ENCODE measurements around the gene WBP1. TPM values are rescaled to one million over a fixed set of nuclear protein-coding genes. Genes with fewer than 3 reads are reported as not detected.

The WBP1 gene
- total RNA-seq, 2 donors from 2014 or later = 27.4 to 47.1 TPM

DNA sequence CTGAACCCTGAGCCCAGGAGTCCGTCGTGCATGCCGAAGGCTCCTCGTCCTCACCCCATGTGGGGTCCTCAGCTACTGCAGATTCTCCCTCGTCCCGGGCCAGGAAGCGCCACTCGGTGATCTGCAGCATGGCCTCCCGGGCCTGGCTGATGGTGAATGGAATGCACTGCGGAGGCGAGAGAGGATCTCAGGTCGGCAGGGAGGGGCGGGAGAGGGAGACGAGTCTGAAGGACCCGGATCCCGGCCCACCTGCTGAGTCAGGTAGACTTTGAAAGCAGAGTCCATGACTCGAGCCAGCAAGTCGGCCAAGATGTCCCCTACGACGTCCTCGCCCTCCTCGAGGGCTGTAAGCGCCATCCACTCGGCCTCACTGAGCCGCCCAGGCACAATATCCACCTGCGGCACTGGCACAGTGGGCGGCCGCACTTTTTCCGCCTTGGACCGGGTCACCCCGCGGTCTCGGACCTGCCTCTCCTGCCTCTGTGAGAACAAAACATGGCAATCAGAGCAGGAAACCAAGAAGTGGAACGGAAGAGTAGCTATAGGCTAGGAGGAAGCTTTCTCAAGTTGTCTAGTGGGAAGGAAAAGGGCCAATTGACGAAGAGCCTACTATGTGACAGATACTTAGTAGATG, 42.4 kb upstream of the WBP1 start:
- H3K36me3 ChIP-seq = no peaks in the 10 kb centered on the region
- H3K27me3 ChIP-seq (replicated peaks; ENCODE audit: insufficient read depth) = no peaks in the 10 kb centered on the region
- H3K9me3 ChIP-seq = no peaks in the 10 kb centered on the region
- DNase-seq (ENCODE audit: low spot score) (no peak), ATAC-seq (ENCODE audit: insufficient number of reproducible peaks, low FRiP score, low read depth) (no peak)
- peak overlapping the region; percentile 89 for H3K4me3 ChIP-seq
- peaks cover 3 to 30% of the 10 kb centered on the region in 2 donors for H3K4me1 ChIP-seq (ENCODE audit: control insufficient read depth in 1 of 2, low read depth in 2 of 2)
- H3K27ac ChIP-seq = no peak overlapping the region
- TF ChIP-seq, protein P1, sequence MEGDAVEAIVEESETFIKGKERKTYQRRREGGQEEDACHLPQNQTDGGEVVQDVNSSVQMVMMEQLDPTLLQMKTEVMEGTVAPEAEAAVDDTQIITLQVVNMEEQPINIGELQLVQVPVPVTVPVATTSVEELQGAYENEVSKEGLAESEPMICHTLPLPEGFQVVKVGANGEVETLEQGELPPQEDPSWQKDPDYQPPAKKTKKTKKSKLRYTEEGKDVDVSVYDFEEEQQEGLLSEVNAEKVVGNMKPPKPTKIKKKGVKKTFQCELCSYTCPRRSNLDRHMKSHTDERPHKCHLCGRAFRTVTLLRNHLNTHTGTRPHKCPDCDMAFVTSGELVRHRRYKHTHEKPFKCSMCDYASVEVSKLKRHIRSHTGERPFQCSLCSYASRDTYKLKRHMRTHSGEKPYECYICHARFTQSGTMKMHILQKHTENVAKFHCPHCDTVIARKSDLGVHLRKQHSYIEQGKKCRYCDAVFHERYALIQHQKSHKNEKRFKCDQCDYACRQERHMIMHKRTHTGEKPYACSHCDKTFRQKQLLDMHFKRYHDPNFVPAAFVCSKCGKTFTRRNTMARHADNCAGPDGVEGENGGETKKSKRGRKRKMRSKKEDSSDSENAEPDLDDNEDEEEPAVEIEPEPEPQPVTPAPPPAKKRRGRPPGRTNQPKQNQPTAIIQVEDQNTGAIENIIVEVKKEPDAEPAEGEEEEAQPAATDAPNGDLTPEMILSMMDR (IDR thresholded peaks at IDR 0.05) = no peak

- Histone ChIP-seq H3K27me3 (replicated peaks; ENCODE audit: insufficient read depth) (no peaks in the 10 kb centered on the region), H3K9me3 (no peaks in the 10 kb centered on the region), H3K27ac (no peak overlapping the region), H3K4me3 (no peak overlapping the region), H3K4me1 (ENCODE audit: control insufficient read depth in 1 of 2, low read depth in 2 of 2) (peaks cover 3 to 33% of the 10 kb centered on the region in 2 donors), H3K36me3 (no peaks in the 10 kb centered on the region)
- TF ChIP-seq, protein P1 (IDR thresholded peaks at IDR 0.05) = no peak
- DNase-seq (ENCODE audit: low spot score) = no peak
- ATAC-seq (ENCODE audit: insufficient number of reproducible peaks, low FRiP score, low read depth) = no peak
Observed at GRCh38 chr2:74416778-74417177, 41.5 kb upstream of the WBP1 start.

DNA sequence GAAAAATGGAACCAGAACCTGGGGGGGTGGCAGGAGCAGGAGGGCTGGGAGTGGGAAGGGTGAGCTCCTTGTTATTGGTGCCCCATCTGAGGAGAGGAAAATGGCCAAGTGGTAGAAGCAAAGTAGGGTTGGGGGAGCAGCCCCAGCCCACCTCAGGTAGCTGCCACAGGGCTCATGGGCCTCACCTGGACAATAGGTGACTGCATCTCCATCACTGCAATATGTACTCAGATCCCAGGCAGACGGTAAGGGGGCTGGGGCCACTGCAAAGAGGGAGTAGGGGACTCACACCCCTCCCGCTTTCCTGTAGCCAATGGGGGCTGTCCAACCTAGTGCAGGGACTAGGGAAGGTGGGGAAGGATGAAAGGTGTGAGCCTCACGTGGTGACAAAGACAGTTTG, 41.0 kb upstream of the WBP1 start:
- DNase-seq (ENCODE audit: low spot score) (no peak), ATAC-seq (ENCODE audit: insufficient number of reproducible peaks, low FRiP score, low read depth) (no peak)
- Histone ChIP-seq H3K4me1 (ENCODE audit: control insufficient read depth in 1 of 2, low read depth in 2 of 2) (peaks cover 3 to 37% of the 10 kb centered on the region in 2 donors), H3K27me3 (replicated peaks; ENCODE audit: insufficient read depth) (no peaks in the 10 kb centered on the region), H3K27ac (no peak overlapping the region), H3K9me3 (no peaks in the 10 kb centered on the region), H3K36me3 (no peaks in the 10 kb centered on the region), H3K4me3 (no peak overlapping the region)
- TF ChIP-seq, protein P1 (IDR thresholded peaks at IDR 0.05) = no peak

- H3K36me3 ChIP-seq = no peaks in the 10 kb centered on the region
- TF ChIP-seq, protein P1 (IDR thresholded peaks at IDR 0.05) = no peak
- ATAC-seq (ENCODE audit: insufficient number of reproducible peaks, low FRiP score, low read depth) = no peak
- DNase-seq (ENCODE audit: low spot score) = no peak
- H3K9me3 ChIP-seq = no peaks in the 10 kb centered on the region
- H3K4me1 ChIP-seq (ENCODE audit: control insufficient read depth in 1 of 2, low read depth in 2 of 2) = peaks cover 3 to 40% of the 10 kb centered on the region in 2 donors
- H3K27me3 ChIP-seq (replicated peaks; ENCODE audit: insufficient read depth) = no peaks in the 10 kb centered on the region
- no peak overlapping the region for H3K4me3 ChIP-seq
- no peak overlapping the region for H3K27ac ChIP-seq
Observed at GRCh38 chr2:74417763-74418162, 40.5 kb upstream of the WBP1 start.

DNA sequence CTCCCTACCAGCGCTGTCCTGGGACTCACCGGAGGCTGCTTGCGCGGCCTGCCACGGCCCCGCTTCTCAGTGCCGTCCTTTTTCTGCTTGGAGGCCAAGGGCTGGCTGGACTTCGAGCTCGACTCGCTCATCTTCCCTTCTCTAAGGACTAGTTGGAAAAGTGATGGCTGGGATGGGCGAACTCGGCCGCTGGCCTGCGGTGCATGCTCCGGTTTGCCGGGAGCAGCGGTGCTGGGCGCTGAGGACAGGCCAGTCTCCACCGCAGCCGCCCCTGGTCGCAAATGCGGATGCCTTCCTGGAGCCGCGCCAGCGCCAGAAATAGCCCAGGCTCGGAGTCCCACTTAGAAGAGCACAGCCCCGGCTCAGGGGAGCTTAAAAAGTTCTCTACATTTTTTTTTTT, 39.9 kb upstream of the WBP1 start:
- Histone ChIP-seq H3K4me3 (peak overlapping the region; percentile 18), H3K36me3 (no peaks in the 10 kb centered on the region), H3K9me3 (no peaks in the 10 kb centered on the region), H3K4me1 (ENCODE audit: control insufficient read depth in 1 of 2, low read depth in 2 of 2) (peaks cover 3 to 40% of the 10 kb centered on the region in 2 donors), H3K27me3 (replicated peaks; ENCODE audit: insufficient read depth) (no peaks in the 10 kb centered on the region), H3K27ac (no peak overlapping the region)
- DNase-seq (ENCODE audit: low spot score) (no peak), ATAC-seq (ENCODE audit: insufficient number of reproducible peaks, low FRiP score, low read depth) (no peak)
- TF ChIP-seq, protein P1 (IDR thresholded peaks at IDR 0.05) = no peak
